HepG2 (cell line): Measurements from ENCODE around the gene RTRAF.

Experiments used
- BRF2 ChIP-seq: sonication (generic); formaldehyde crosslinking; IDR thresholded peaks from 2 replicates; pipeline ENCODE4 v1.8.1; 2022; ENCODE audit warnings: mild to moderate bottlenecking, missing genetic modification reagents
- KAT7 ChIP-seq: IDR thresholded peaks from 2 replicates; pipeline ENCODE4 v1.6.1; 2018; ENCODE audit warnings: borderline replicate concordance, missing compliant biosample characterization
- POLR2A ChIP-seq, 2 experiments: IDR thresholded peaks; 2 replicates each; pipeline ENCODE4 v1.6.1; 2011; ENCODE audit warnings: low read depth in 2 of 2, low read length in 2 of 2, mild to moderate bottlenecking in 1 of 2, moderate library complexity in 1 of 2; ENCODE audit not compliant: insufficient read depth in 1 of 2
- RBFOX2 ChIP-seq: fragments of 200-400 bp; formaldehyde crosslinking; IDR thresholded peaks from 2 replicates; pipeline ENCODE4 v1.6.1; 2017; ENCODE audit warnings: low read depth, mild to moderate bottlenecking, low read length
- TP53 ChIP-seq: sonication (generic); formaldehyde crosslinking; conservative IDR thresholded peaks from 2 replicates; pipeline ENCODE4 v1.4.0; 2020; ENCODE audit warnings: missing genetic modification reagents
- YY1 ChIP-seq: IDR thresholded peaks from 2 replicates; pipeline ENCODE4 v1.6.1; 2011; ENCODE audit warnings: low read length, low read depth, moderate library complexity, mild to moderate bottlenecking; ENCODE audit not compliant: insufficient read depth, insufficient replicate concordance
- ZNF562 ChIP-seq: sonication (generic); formaldehyde crosslinking; IDR thresholded peaks from 2 replicates; pipeline ENCODE4 v1.8.0; 2022; ENCODE audit warnings: missing genetic modification reagents, borderline replicate concordance
- ZNF567 ChIP-seq: sonication (generic); formaldehyde crosslinking; IDR thresholded peaks from 2 replicates; pipeline ENCODE4 v1.8.1; 2023; ENCODE audit warnings: mild to moderate bottlenecking, missing genetic modification reagents, borderline replicate concordance

- no peak for TF ChIP-seq POLR2A (IDR thresholded peaks at IDR 0.05; ENCODE audit: insufficient read depth in 1 of 2, low read depth in 2 of 2, low read length in 2 of 2)
- no peak for TF ChIP-seq ZNF562 (CRISPR knock-in tag)
- no peak for TF ChIP-seq TP53 (CRISPR knock-in tag)
- TF ChIP-seq KAT7 (CRISPR knock-in tag), result no peak
- TF ChIP-seq BRF2 (CRISPR knock-in tag), result no peak
- no peak for TF ChIP-seq RBFOX2
- no peak for TF ChIP-seq ZNF567 (CRISPR knock-in tag)
- no peak for TF ChIP-seq YY1
Measured at GRCh38 chr14:52023518-52023917, 34.2 kb downstream of the RTRAF start.
